ENCODE measurements around the gene ZNF782. TPM values are rescaled to one million over a fixed set of nuclear protein-coding genes. Genes with fewer than 3 reads are reported as not detected.

Gene ZNF782
- total RNA-seq, 3 donors from 2014 or later = 5.5 to 9.6 (median 8.2) TPM

Other genes starting within 250 kb of the ZNF782 start
- 10 to 100 TPM; 14.2 to 21.2 (median 16.2) TPM for gene CDC14B, start 234.7 kb downstream of the ZNF782 start, total RNA-seq
- 10 to 100 TPM in 1 of 3 donors, 1 to 10 TPM in 2; 2.5 to 15.1 (median 8.8) TPM for gene PRXL2C, start 199.2 kb downstream of the ZNF782 start, total RNA-seq
- gene ZNF510, start 76.4 kb downstream of the ZNF782 start, total RNA-seq = 10 to 100 TPM in 1 of 3 donors, 1 to 10 TPM in 2; 7.5 to 13.5 (median 7.8) TPM
- gene NUTM2G, start 74.3 kb upstream of the ZNF782 start, total RNA-seq = not detected
- gene CTSV, start 184.6 kb upstream of the ZNF782 start, total RNA-seq = 10 to 100 TPM in 1 of 3 donors, 1 to 10 TPM in 2; 1.5 to 17.8 (median 2.3) TPM

All from mucosa of descending colon (tissue), 3 donors.